GM18505 (cell line): ENCODE data around the gene RECK.

ENCODE experiments used
- ATAC-seq: cut with Tn5 transposase; IDR thresholded peaks from one replicate; pipeline ENCODE4 v1.9.1; 2021; ENCODE audit not compliant: unreplicated experiment
- POLR2A ChIP-seq: IDR thresholded peaks from 4 replicates; pipeline ENCODE4 v1.6.1; 2011; ENCODE audit warnings: borderline replicate concordance; ENCODE audit not compliant: insufficient read depth, insufficient read length; ENCODE audit errors: extremely low read depth

The RECK gene

GRCh38 chr9:36136894-36137391 is 100.2 kb downstream of the RECK start:
- no peak for TF ChIP-seq POLR2A
- peak; percentile 27 for ATAC-seq

DNA sequence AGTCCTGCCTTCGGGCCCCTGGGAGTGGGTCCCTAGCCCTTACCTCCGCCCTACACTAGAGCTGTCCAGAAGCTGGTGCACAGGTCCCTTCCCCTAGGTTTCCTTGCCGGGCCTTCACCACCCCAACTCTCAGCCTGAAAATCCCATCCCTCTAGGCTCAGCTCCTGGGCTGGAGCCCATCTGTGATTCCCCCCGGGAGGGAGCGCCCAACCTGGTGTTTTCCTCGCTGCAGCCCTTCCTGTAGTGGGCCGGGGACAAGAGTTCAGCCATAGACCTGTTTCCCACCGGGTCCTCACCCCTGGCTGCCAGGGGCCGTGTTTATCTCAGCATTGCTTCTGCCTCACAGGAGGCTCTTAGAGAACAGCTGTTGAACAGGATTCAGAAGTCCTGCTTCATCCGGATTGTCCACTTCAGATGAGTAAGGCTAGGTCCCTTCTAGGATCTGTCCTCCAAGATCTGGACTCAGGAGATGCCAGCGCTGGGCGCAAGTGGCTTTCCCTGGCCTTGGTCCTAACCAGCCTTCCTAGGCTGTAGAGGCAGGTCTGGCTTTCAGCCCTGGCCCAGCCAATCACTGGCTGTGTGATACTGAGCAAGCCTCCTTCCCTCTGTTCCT is 100.8 kb downstream of the RECK start:
- no peak for TF ChIP-seq POLR2A
- ATAC-seq: no peak

DNA sequence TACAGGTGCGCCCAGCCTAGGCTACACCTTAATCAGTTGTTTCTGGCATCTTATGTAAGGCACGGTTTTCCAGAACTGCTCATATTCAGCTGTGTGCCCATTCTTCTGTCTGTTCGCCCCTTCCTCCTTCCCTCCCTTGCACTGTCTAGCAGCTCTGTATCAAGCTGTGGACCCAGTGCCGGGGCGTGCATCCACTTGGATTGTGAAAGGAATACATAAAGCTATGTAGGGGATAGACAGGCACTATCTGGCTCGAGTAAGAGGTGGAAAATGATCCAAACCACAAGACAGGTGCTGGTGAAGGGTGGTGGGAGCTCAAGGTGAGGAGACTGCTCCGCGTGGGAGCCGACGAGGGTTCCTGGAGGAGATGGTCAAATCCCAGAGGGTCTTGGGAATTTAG is 101.8 kb downstream of the RECK start:
- TF ChIP-seq POLR2A: no peak
- no peak for ATAC-seq

DNA sequence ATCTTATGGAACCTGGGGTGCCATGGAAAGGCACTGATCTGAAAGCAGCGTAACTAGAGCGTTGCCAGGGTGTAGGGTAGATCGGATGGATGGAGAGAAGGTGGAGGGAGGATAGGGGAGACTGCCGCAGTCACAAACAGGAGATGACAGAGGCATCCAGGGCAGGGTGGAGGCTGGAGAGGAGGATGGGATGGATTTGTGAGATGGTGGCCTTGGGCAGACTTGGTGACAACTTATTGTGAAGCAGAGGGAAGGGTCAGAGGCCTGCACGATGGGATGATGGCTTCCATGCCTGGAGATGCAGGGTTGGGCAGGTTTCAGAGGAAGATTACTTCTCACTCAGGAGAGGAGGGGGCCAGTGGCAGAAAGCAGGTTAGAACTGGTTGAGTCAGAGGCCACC is 102.2 kb downstream of the RECK start:
- no peak for TF ChIP-seq POLR2A
- ATAC-seq: no peak

- no peak for ATAC-seq
- TF ChIP-seq POLR2A: no peak
Measured at GRCh38 chr9:36140086-36141084, 103.7 kb downstream of the RECK start.

DNA sequence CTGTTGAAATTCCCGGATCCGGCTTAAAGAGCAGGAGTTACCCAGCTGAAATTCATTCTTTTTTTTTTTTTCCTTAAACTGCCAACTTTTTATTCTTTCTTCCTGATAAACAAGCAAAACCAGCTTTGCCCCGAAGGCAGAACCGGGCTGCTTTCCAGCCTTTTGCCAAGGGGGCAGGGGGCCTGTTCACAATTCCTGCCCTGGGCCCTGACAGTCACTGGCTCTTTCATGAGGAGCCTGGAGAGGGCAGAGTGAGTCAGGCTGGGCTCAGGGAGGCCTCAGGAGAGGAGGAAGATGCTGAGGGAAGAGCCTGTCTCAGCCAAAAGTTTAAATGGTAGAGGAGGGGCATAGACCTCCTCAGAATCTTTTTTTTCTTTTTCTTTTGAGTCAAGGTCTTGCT is 104.6 kb downstream of the RECK start:
- no peak for TF ChIP-seq POLR2A
- ATAC-seq: no peak

- no peak for ATAC-seq
- no peak for TF ChIP-seq POLR2A
Measured at GRCh38 chr9:36141761-36142160, 105.0 kb downstream of the RECK start.

DNA sequence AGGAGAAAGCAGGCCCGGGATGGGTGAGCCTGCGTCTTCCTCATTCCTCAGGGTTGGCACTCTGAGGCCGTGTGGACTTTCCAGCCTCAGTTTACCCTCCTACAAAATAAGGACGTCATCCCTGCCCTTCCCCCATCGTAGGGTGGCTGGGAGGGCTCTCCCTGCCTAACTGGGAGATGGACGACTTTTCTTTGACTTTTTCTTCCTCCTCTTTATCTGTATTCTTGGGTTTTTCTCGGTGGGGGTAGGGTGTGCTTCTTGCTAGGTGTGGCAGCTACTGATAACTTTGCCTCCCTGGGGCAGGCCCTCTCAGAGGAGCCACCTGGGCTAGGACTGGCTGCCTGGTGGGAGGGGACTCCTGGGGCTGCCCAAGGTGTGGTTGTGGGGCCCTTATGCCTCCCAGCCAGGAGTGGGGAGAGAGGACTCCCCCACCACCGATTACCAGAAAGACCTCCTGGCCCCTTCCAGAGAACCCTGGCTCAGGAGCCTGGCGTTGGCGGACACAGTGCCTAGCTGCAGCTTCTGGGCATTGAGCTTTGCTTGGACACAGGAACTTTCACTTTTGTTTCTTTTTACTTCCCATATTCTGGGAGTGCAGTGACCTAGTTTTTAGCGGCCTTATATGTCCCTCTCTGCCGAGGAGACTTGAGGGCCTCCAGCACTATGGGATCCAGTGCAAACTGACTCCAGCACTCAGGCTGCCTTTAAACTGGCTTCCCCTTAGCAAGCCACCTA is 106.0 kb downstream of the RECK start:
- ATAC-seq: no peak
- TF ChIP-seq POLR2A: no peak

DNA sequence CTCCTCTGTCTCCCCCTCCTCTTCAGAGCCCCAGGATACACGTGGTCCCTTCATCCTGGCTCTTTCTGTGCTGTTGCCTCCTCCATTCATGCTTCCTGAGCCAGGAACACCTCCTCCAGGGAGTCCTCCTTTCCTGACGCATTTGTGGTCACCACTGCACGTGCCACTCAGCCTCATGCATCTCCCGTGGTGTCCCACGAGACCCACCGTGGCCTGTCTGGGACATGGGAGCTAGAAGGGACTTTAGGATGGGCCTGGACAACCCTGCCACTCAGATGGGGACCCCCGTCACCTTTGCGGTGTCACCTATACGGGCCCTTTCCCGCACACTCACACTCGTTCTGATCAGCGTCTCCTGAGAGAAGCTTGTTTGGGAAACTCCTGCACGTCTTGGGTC is 106.5 kb downstream of the RECK start:
- ATAC-seq: no peak
- no peak for TF ChIP-seq POLR2A

DNA sequence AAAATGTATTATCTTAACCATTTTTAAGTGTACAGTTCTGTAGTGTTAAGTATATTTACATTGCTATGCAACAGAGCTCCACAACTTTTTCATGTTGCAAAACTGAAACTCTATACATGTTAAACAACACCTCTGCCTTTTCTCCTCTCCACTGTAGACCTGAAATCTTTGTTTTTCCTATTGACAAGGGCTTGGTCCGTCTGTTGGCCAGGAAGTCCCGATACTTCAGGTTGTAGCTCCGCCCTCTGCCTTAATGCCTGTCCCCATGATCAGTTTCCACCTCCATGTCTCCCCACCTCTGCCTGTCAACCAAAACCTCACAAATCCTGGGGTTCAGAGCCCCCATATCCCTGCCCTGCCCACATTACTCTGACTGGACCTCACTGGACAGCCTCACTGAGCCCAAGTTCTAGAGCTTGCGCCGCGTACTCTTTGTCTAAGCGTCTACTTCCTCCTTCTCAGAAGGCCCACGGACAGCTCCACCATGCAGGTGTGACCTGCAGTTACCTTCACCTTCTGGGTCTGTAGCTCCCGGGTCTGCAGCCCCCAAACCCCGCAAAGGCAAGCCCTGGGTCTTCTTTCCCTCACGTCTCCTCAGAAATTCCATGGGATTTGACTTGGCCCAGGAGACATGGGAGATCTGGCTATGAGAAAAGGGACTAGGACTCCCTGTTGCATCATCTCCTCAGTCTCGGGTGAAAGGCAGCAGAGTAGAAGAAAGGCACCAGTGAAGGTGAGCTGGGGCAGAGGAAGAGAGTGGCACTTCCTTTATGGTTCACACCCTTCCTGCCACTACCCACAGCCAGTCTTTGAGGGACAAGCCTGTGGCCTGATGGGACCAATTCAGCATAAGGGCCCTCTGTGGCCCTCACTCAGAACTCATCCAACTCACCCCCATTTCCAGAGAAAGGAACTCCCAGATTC is 107.9 kb downstream of the RECK start:
- no peak for TF ChIP-seq POLR2A
- no peak for ATAC-seq

- TF ChIP-seq POLR2A: no peak
- no peak for ATAC-seq
Measured at GRCh38 chr9:36145970-36146369, 109.3 kb downstream of the RECK start.

DNA sequence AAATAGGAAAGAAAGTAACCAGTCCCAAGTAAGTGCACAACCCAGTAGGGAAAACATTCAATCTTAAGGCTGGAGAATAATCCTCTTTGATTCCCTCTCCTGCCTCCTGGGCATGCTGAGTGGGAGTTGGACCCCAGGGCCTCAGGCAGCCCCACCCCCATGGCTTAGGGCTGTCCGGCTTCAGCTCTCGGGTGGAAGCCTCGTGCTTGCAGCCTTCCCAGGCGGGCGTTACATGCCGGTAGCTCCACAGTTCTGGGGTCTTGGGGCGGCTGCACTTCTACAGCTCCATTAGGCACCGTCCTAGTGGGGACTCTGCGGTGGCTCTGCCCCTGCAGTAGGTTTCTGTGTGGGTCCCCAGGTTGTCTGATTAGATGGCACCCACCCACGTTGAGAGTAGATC is 109.9 kb downstream of the RECK start:
- TF ChIP-seq POLR2A: no peak
- ATAC-seq: no peak
